GM18907 (cell line): Measurements from ENCODE around the gene BTBD9.
"Not testable (repeated sequence)": the region's sequence is repeated elsewhere in the genome, so short reads cannot be mapped to it uniquely, and the experiment has no call there.

Experiments used
- ATAC-seq: cut with Tn5 transposase; IDR thresholded peaks from one replicate; pipeline ENCODE4 v1.9.1; 2021; ENCODE audit warnings: mild to moderate bottlenecking, moderate library complexity; ENCODE audit not compliant: unreplicated experiment

The BTBD9 gene

DNA sequence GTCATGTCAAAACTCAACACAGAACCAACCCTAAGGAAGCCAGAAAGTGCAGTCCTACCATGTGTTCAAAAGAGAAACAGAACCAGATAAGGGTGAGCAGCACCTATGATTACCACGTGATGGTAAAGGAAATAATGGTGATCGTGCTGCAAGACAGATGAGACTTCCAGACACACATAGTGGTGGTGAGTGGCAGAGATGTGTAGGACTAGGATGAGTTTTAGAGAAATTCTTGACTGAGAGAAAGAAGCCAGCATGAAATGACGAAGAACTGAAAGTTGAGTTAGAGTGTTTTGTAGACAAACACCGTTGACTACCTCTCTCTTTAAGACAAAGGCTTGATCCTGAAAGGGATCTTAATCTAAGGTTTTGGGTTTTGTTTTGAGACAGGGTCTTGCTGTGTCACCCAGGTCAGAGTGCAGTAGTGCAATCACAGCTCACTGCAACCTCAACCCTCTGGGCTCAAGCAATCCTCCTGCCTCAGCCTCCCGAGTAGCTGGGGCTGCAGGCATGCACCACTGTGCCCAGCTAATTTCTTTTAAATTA lies 10.6 kb upstream of the BTBD9 start:
- ATAC-seq = no peak

DNA sequence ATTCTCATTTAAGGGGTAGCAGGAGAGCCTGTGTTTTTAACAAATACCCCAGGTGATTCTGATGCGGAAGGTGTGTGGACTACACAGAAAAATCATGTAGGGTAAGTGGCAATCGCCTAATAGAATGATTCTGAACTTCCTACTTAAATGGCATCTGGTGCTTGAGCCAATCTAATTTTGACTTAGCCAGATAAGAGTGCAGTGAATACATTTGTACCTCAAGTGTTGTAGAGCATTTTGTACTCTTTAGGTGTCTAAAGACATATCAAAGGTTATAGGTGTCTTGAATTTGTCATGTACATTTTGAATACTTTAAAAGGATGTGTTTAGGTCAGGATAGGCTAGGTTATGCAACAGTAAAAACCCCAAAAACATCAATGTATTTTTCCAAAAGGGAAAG lies 10.0 kb upstream of the BTBD9 start:
- no peak for ATAC-seq

DNA sequence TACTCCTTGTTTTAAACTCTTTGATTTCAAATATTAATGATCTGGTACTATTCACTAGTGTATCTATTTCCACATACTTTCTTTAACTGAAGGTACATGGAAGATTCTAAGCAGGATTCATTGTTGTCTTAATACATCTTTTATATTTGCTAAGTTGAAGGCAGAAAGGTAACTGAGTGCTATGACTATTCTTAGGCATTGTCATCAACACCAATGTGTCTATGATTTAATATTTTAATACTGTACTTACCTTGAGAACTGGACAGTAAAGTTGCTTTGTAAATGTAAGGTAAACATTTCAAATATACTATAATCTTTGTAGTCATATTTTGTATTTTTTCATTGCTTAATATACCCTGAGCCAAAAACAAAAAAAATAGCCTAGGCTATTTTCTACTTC lies 8.9 kb upstream of the BTBD9 start:
- no peak for ATAC-seq

DNA sequence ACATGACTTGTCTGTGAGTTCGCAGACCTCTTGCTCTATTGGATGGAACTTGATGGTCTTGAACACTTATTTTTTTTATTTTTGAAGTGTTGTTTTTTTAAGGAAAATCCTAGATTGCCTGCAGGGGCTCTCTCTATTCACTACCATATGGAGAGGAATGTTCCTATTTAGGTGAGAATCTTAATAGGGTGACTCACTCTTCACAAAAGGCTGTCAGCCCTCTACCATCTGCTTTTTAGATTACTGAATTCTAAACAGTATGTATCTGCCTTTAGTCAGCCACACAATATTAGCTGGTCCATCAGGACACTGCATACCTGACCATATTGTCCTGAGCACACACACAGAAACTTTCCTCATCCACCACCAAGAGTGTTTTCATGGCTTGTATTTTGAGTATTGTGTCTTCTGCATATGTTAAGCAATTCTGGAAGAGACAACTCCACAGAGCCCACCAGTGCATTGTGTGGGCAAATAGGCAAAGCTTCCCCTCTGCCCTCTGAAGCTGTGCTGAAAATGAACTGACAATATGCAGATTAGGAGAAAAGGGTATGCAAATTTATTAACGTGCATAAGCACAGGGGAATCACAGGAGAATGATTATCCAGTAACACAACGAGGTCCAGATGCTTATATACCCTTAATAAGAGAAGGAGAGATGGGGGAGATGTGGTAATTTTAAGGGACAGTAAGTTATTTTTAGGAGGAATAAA lies 6.6 kb upstream of the BTBD9 start:
- no peak for ATAC-seq

DNA sequence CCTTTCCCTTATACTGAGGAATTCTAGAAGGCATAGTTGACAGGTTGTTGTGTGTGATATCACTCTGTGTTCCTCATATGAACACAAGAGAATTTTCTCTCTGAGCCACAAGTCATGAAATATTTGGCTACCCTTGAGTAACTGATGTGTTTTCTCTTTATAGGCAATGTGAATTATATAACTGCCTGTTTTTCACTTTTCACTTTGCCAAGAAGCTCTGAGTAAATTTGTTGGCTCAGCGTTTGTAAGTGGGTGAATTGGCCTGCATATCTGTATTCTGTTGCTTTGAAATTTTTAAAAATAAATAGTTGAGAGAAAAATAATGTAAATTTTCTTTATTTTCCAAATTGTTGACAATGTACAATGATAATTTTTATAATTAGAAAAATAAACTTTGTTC lies 5.2 kb upstream of the BTBD9 start:
- ATAC-seq = no peak

DNA sequence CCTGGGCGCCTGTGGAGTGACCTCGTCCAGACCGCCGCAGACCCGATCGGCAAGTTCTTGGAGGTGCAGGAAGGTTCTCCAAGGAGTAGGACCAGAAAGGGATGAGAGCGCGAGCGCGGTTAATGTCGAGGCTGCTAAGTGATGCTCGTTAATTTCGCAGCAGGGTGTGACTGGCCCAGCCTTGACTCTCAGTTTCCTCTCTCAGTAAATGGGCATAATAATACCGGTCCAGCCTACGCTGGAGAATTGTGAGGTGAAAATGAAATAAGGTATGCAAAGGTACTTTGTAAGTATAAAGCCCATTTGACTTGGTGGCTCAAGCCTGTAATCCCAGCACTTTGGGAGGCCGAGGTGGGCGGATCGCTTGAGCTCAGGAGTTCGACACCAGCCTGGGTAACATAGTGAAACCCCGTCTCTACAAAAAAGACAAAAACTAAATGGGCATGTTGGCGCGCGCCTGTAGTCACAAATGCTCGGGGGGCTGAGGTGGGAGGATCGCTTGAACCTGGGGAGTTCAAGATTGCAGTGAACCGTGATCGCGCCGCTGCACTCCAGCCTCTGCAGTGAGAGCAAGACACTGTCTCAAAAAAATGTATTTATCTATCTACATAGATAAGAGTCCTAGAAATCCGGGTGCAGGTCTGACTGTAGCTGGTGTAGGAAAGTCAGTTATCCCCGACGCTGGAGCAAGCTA lies 634 bp upstream of the BTBD9 start:
- ATAC-seq = no peak

DNA sequence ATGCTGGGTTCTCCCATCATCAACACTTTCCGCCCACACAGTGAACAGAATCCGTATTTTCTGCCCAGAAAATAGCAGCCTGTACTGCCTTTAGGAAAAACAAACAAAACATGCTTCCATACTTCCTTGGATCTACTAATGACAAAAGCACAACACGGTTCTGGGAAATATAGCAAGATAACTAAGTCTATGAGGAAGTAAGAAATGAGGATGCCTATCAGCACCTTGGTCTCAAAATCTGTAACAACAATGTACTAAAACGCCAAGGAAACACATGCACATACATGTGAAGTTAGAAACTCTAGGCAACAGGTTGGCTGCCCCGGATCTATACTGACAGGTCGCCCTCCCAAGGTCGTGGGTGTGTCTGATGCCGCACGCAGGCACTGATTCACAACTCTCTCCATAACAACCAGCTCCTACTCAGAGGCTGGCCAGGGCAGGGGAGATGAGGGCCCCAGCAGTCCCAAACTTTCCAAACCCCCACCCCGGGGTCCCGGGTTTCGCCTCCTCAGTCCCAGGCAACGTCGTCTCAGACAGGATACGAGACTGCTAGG lies 710 bp downstream of the BTBD9 start:
- peak; percentile 31 for ATAC-seq

DNA sequence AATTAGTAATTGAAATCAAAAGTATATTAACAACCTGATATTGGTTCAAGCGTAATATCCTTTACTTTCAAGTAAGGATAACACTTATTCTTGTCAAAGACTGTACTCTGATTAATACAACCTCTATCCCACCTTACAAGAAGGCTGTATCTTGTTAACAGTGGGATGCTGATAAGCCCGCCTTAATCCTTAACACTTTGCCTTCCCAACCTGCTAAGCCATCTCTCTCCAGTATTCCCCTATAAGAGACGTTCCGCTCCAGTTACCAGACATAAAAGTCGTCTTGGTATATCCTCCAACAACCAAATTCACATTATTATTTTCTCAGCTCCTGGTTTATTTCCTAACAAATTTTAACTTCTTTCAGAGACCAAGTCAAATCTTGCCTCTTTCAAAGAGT lies 2.0 kb downstream of the BTBD9 start:
- ATAC-seq = no peak

DNA sequence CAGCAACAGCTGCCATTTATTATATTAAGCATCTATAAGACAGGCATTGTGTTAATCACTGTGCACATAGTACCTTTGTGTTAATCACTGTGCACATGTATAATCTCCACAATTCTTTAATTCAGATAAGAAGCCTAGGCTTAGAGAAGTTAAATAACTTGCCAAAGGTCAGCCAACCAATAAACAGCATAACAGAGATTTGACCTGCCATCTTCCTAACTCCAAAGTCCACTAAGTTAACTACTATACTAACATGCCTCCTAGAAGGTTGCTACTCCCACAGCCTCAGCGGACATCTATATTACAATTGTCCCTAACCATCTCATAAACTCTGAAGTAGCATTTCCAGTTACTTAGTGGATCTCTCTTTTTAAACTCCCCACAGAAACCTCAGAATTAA lies 3.7 kb downstream of the BTBD9 start:
- no peak for ATAC-seq

DNA sequence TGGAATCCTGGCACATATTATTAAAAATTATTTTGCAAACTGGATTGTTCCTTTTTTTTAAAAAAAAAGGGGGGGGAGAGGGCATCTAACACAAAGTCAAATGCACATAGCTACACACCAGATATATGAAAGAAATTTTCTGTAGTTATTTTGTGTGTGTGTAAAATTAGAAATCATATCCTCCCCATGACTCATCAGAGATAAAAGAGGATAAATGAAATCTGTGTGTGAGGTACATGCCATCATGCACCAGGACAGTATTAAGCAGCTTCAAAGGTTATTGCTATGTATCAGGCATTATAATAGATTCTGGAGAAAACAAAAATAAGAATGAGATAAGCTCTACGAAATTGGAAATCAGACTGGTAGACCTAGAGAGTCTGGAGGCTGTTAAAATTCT lies 5.2 kb downstream of the BTBD9 start:
- no peak for ATAC-seq

DNA sequence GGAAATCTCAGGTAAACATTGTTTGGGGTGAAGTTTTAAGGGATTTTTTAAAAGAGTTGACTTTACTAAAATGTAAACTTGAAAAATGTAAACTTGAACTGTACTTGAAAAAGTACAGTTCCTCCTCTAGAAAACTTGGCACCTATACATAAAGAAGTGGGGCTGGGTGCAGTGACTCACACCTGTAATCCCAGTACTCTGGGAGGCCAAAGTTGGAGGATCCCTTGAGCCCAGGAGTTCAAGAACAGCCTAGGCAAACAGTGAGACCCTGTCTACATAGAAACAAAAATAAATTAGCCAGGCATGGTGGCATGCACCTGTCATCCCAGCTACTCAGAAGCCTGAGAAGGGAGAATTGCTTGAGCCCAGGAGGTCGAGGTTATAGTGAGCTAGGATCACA lies 7.2 kb downstream of the BTBD9 start:
- ATAC-seq = no peak

DNA sequence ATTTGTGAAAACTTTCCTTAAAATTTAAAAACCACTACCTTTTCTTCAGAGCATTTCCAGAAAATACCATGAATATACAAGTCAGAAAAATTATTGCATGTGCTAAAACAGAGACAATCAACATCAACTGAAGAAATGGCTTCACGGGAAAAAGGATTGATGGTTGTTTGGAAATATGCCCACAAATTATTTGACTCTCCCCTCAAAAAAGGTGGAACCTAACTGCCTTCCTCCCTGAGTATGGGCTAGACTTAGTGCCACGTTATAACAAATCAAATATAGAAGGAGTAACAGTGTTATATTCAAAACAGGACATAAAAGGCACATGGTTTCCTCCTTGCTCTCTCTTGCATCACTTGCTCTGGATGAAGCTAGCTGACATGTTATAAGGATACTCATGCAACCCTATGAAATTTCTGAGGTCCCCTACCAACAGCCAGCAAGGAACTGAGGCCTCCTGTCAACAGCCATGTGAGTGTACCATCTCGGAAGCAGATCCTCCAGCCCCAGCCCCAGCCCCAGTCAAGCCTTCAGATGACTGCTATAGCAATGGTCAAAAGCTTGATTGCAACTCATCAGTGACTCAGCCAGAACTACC lies 8.4 kb downstream of the BTBD9 start:
- ATAC-seq = no peak

DNA sequence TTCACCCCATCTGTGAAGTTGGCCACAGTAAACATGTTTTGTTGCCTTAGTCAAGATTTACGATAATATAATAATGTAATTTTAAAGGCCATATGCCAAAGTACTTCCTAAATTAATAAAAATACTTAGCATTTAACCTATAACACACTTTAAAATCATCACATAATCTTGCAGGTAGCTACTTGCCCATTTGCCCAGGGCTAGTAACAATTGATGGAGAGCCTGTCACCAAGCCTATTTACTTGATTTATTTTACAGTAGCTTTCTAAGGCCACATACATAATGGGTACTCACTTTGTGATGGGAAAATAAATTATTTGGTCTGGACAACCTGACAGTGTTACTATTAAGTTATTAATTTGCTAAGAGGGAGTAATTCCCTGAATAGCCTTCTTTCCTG lies 14.5 kb downstream of the BTBD9 start:
- no peak for ATAC-seq

DNA sequence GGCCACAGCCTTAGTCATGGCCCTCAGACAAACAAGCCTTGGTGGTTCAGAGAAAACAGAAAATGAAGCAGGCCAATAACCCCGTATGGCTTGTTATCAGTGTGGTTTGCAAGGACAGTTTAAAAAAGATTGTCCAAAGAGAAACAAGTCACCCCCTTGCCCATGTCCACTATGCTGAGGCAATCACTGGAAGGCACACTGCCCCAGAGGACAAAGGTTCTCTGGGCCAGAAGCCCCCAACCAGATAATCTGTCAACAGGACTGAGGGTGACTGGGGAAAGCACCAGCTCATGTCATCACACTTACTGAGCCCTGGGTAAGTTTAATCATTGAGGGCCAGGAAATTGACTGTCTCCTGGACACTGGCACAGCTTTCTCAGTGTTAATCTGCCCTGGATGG lies 20.4 kb downstream of the BTBD9 start:
- ATAC-seq = not testable (repeated sequence)

DNA sequence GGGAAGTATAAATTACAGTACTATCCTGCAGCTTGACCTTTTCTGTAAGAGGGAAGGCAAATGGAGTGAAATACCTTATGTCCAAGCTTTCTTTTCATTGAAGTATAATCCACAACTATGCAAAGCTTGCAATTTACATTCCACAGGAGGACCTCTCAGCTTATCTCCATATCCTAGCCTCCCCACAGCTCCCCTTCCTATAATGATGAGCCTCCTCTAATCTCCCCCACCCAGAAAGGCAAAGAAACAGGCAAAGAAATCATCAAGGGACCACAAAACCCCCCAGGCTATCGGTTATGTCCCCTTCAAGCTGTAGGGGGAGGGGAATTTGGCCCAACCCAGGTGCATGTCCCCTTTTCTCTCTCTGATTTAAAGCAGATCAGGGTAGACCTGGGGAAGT lies 21.4 kb downstream of the BTBD9 start:
- ATAC-seq = not testable (repeated sequence)

DNA sequence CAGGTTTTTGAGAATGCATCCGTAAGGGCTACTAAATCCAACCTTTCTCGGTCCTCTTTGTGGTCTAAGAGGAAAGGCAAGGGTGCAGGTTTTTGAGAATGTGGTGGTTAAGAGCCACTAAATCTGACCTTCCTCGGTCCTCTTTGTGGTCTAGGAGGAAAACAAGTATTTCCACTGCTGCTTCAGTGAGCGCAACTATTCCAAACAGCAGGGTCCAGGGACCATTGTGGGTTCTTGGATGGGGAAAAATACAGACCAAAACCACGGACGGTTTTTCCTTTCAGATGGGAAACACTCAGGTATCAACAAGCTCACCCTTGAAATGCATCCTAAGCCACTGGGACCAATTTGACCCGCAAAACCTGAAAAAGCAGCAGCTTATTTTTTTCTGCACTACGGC lies 21.9 kb downstream of the BTBD9 start:
- no peak for ATAC-seq

DNA sequence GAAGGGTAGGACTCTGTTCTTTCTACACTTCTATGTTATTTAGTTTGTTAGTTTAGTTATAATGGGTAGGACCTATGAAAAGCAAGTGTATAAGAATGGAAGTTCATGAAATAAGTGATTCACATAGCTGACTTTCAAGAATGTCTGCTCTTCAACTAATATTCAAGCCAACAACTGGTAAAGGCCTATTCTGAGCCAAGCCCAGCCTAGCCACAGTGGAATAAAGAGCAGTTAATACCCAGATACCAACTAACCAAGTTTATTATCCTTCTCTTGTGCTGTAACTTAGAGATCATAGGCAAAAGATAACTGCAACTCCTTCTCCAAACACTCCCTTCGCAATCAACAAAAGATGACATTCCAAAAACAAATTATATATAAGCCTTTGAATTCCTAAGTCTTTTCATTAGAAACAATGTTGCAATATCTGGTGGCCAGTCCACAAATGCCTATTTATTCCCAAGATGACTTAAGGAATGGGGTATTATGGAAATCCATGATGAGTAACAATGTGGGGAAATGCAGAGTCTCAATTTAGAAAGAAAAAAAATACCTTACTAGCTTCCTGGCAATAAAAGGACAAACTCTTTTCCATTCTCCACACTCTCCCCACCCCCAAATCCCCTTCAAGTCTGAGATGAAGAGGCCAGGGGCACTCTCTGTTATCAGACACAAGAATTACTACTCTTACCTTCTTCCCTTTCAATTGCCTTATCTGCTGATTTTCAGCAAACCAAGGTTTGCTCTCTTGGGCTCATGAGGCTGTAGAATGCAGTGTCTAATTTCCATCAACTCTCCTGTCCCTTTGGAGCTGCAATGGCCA lies 27.4 kb downstream of the BTBD9 start:
- no peak for ATAC-seq

DNA sequence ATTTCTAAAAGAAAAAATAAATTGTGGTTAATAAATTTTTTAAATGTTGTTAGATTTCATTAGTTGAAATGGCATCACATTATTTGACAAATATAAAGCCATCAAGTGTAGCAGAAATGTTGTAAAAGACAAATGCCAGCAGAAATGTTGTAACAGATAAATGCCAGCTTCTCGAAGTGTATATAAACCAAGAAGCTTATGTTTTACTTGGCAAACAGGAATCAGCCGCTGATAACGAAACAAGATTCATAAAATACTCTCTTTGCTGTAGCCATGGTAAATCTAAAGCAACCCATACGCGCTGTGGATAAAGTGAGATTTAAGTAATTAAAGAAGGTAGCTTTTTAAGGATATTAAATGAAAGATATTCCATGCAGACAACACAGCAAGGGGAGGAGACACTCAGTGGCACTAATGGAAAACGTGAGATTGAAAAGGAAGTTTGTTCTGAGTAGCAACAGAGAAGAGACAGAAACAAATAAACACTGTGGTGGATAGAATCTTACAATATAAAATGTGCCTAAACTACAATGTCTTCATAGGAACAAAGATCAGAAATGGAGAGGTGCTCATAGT lies 29.6 kb downstream of the BTBD9 start:
- ATAC-seq = no peak

DNA sequence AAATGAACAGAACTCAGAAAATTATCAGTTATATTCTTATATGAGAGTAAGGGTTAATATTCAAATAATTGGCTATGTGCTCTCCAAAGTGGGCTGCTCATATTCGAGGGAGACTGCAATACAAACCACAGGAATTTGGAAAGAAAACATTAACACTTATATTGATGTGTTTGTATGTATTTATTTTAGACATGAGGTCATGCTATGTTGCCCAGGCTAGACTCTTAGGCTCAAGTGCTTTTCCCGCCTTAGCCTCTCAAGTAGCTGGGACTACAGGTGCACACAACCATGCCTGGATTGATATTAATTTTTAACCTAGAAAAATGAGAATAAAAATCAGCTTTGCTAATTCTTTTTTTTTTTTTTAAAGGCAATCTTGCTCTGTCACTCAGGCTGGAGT lies 35.0 kb downstream of the BTBD9 start:
- no peak for ATAC-seq

DNA sequence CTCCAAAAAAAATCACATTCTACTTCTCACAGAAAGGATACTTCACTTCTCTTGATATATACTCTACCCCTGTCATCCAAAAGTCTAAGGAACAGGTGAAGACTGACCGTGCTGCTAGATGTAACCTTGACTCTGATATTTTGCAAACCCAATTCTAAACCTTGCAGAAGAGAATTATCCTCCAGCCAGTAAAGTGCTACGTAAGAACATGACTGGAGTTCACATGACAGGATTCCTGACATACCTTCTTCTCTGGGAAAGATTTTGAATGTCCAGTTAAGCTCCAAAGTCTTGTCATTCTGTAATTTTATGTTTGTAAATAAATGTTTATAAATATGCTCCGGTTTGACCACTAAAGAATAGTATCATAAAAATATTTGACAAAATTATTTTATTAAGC lies 35.8 kb downstream of the BTBD9 start:
- no peak for ATAC-seq

DNA sequence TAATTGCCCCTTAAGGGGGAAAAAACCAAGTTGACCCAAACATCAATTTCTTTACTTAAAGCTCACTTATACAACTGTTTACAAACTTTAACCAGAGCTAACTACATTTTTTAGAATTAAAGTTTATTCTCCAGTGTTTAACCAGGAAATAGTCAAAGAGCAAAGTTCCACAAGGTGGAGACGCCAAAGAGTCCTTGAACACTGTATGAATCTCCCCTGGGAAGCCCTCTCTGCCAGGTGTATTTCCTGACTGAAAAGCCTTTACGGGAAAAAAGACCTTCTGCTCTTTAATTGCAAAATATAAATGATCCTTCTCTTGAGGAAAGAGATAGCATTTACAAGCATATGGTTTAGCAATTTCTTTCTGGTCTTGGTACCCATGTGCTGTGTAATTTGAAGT lies 36.2 kb downstream of the BTBD9 start:
- ATAC-seq = no peak
